Measurements from ENCODE around the gene RRP1. TPM values are rescaled to one million over a fixed set of nuclear protein-coding genes. Genes with fewer than 3 reads are reported as not detected.

The RRP1 gene
- polyA plus RNA-seq, 1 experiment = 8.2 TPM

GRCh38 chr21:43816611-43817071 lies 27.3 kb downstream of the RRP1 start:
- Histone ChIP-seq H3K27me3 (ENCODE audit: control insufficient read depth, insufficient read depth, low read length) (peaks cover 7% of the 10 kb centered on the region), H3K9me3 (ENCODE audit: control insufficient read depth, insufficient read depth, low read length) (peaks cover 22% of the 10 kb centered on the region), H3K27ac (ENCODE audit: low read depth, low read length) (no peak overlapping the region), H3K4me3 (ENCODE audit: low read depth, low read length) (no peak overlapping the region)
- POLR2A ChIA-PET = no interaction called here
- CTCF ChIA-PET = interaction anchor here (1.0 kb wide), 1 partner anchor 159 kb away, joined by 4 read pairs; no protein-coding TSS in a partner anchor
- TF ChIP-seq CTCF (IDR thresholded peaks at IDR 0.05; ENCODE audit: low read depth, low read length) = no peak
- no peak for DNase-seq (ENCODE audit: low read depth, low spot score)

- Histone ChIP-seq H3K9me3 (ENCODE audit: control insufficient read depth, insufficient read depth, low read length) (peaks cover 22% of the 10 kb centered on the region), H3K4me3 (ENCODE audit: low read depth, low read length) (no peak overlapping the region), H3K27ac (ENCODE audit: low read depth, low read length) (no peak overlapping the region), H3K27me3 (ENCODE audit: control insufficient read depth, insufficient read depth, low read length) (peaks cover 7% of the 10 kb centered on the region)
- no peak for TF ChIP-seq CTCF (IDR thresholded peaks at IDR 0.05; ENCODE audit: low read depth, low read length)
- POLR2A ChIA-PET = no interaction called here
- DNase-seq (ENCODE audit: low read depth, low spot score) = no peak
- CTCF ChIA-PET = interaction anchor here (1.0 kb wide), 1 partner anchor 158 kb away, joined by 4 read pairs; no protein-coding TSS in a partner anchor
Measured at GRCh38 chr21:43817157-43818086, 28.0 kb downstream of the RRP1 start.

- peaks cover 25% of the 10 kb centered on the region for H3K9me3 ChIP-seq (ENCODE audit: control insufficient read depth, insufficient read depth, low read length)
- no peak for TF ChIP-seq CTCF (IDR thresholded peaks at IDR 0.05; ENCODE audit: low read depth, low read length)
- DNase-seq (ENCODE audit: low read depth, low spot score) = no peak
- H3K27ac ChIP-seq (ENCODE audit: low read depth, low read length) = no peak overlapping the region
- ChIA-PET CTCF (interaction anchor here (0.6 kb wide), 1 partner anchor 29 kb away, joined by 8 read pairs; no protein-coding TSS in a partner anchor), POLR2A (no interaction called here)
- peaks cover 7% of the 10 kb centered on the region for H3K27me3 ChIP-seq (ENCODE audit: control insufficient read depth, insufficient read depth, low read length)
- no peak overlapping the region for H3K4me3 ChIP-seq (ENCODE audit: low read depth, low read length)
Measured at GRCh38 chr21:43818685-43819084, 29.3 kb downstream of the RRP1 start.

GRCh38 chr21:43819511-43820405 lies 30.4 kb downstream of the RRP1 start:
- Histone ChIP-seq H3K27me3 (ENCODE audit: control insufficient read depth, insufficient read depth, low read length) (peaks cover 4% of the 10 kb centered on the region), H3K4me3 (ENCODE audit: low read depth, low read length) (no peak overlapping the region), H3K9me3 (ENCODE audit: control insufficient read depth, insufficient read depth, low read length) (peaks cover 25% of the 10 kb centered on the region), H3K27ac (ENCODE audit: low read depth, low read length) (no peak overlapping the region)
- CTCF ChIA-PET = interaction anchor here (0.9 kb wide), 1 partner anchor 9 kb away, joined by 4 read pairs; no protein-coding TSS in a partner anchor
- POLR2A ChIA-PET = no interaction called here
- TF ChIP-seq CTCF (IDR thresholded peaks at IDR 0.05; ENCODE audit: low read depth, low read length) = no peak
- no peak for DNase-seq (ENCODE audit: low read depth, low spot score)
